IMR-90 (cell line): ENCODE data around the gene TCF12. TPM values are rescaled to one million over a fixed set of nuclear protein-coding genes. Genes with fewer than 3 reads are reported as not detected.

Source experiments
- ATAC-seq: fragments of 200-7000 bp; cut with Tn5 transposase; 2 replicates; pipeline ENCODE4 v1.9.1; 2020; ENCODE audit warnings: low read depth, mild to moderate bottlenecking, moderate library complexity
- BruUV-seq: library from RNA; stranded (reverse); fragments of 400-500 nt; replicated peaks from 2 replicates; lab custom pipeline; 2021; lab: Mats Ljungman, UMichigan
- CTCF ChIA-PET: fragments of 300-600 bp; formaldehyde crosslinking; extraction: SDS; loops from one replicate; lab custom pipeline; 2021; ENCODE audit warnings: antibody characterized with exemption; lab: Yijun Ruan, JAX
- POLR2A ChIA-PET: fragments of 300-600 bp; sonication (Branson Sonifier 250); formaldehyde crosslinking; loops from one replicate; lab custom pipeline; 2022; ENCODE audit warnings: antibody characterized with exemption; ENCODE audit not compliant: unreplicated experiment; lab: Charles Lee
- DNase-seq: peaks from one replicate; pipeline ENCODE4 v3.0.0; 2013
- H2AFZ ChIP-seq: replicated peaks from 2 replicates; pipeline ENCODE3; 2013; ENCODE audit warnings: low read length, mild to moderate bottlenecking; ENCODE audit not compliant: poor library complexity
- H2AK5ac ChIP-seq: 2 replicates; pipeline ENCODE4 v1.6.1; 2013; ENCODE audit warnings: low read depth, low read length, inconsistent platforms
- H2AK9ac ChIP-seq: replicated peaks from 2 replicates; pipeline ENCODE3; 2013; ENCODE audit warnings: mild to moderate bottlenecking, low read depth, low read length, moderate library complexity; ENCODE audit not compliant: poor library complexity
- H2BK120ac ChIP-seq: 2 replicates; pipeline ENCODE4 v1.6.1; 2013; ENCODE audit warnings: low read depth, low read length, inconsistent platforms
- H2BK15ac ChIP-seq: 3 replicates; pipeline ENCODE4 v1.6.1; 2013; ENCODE audit warnings: low read depth, low read length, inconsistent platforms
- H2BK20ac ChIP-seq: 2 replicates; pipeline ENCODE4 v1.6.1; 2013; ENCODE audit warnings: low read depth, mild to moderate bottlenecking, inconsistent platforms, low read length, moderate library complexity
- H2BK5ac ChIP-seq: 2 replicates; pipeline ENCODE4 v1.6.1; 2013; ENCODE audit warnings: mild to moderate bottlenecking, low read depth, low read length, inconsistent platforms; ENCODE audit not compliant: poor library complexity, severe bottlenecking
- H3K14ac ChIP-seq: replicated peaks from 2 replicates; pipeline ENCODE4 v1.6.1; 2013; ENCODE audit warnings: low read depth, low read length, inconsistent platforms
- H3K18ac ChIP-seq: 2 replicates; pipeline ENCODE4 v1.6.1; 2013; ENCODE audit warnings: low read depth, low read length, control low read depth
- H3K23ac ChIP-seq: 2 replicates; pipeline ENCODE4 v1.6.1; 2013; ENCODE audit warnings: low read depth, low read length, inconsistent platforms
- H3K27ac ChIP-seq: 2 replicates; pipeline ENCODE4 v1.5.1; 2013; ENCODE audit warnings: mild to moderate bottlenecking, control low read depth, low read length; ENCODE audit not compliant: insufficient read depth
- H3K27me3 ChIP-seq: 2 replicates; pipeline ENCODE4 v1.6.1; 2013; ENCODE audit warnings: low read length; ENCODE audit not compliant: control insufficient read depth, insufficient read depth
- H3K36me3 ChIP-seq: 2 replicates; pipeline ENCODE4 v1.6.1; 2013; ENCODE audit warnings: low read length, mixed read lengths; ENCODE audit not compliant: control insufficient read depth, insufficient read depth
- H3K4ac ChIP-seq: 2 replicates; pipeline ENCODE4 v1.6.1; 2013; ENCODE audit warnings: low read depth, low read length, inconsistent platforms
- H3K4me1 ChIP-seq: 2 replicates; pipeline ENCODE4 v1.6.1; 2013; ENCODE audit warnings: low read length, mixed read lengths; ENCODE audit not compliant: control insufficient read depth, insufficient read depth
- H3K4me2 ChIP-seq: 2 replicates; pipeline ENCODE4 v1.6.1; 2013; ENCODE audit warnings: low read depth, mild to moderate bottlenecking, control low read depth, low read length, moderate library complexity
- H3K4me3 ChIP-seq: 2 replicates; pipeline ENCODE4 v1.5.1; 2013; ENCODE audit warnings: low read depth, mild to moderate bottlenecking, control low read depth, low read length, moderate library complexity; ENCODE audit not compliant: insufficient read depth
- H3K56ac ChIP-seq: 2 replicates; pipeline ENCODE4 v1.6.1; 2013; ENCODE audit warnings: low read length, inconsistent platforms; ENCODE audit not compliant: insufficient read depth; ENCODE audit errors: extremely low read depth
- H3K79me1 ChIP-seq, 2 experiments: 2 replicates each; pipeline ENCODE4 v1.6.1; 2013; ENCODE audit warnings: low read length in 2 of 2, inconsistent platforms in 1 of 2, low read depth in 1 of 2
- H3K9ac ChIP-seq: 2 replicates; pipeline ENCODE4 v1.6.1; 2013; ENCODE audit warnings: low read depth, low read length, control low read depth
- H3K9me1 ChIP-seq: 2 replicates; pipeline ENCODE4 v1.6.1; 2013; ENCODE audit warnings: low read length, inconsistent platforms; ENCODE audit not compliant: insufficient read depth
- H3K9me3 ChIP-seq: 2 replicates; pipeline ENCODE4 v1.6.1; 2013; ENCODE audit warnings: low read length; ENCODE audit not compliant: control insufficient read depth, insufficient read depth
- H4K20me1 ChIP-seq: 2 replicates; pipeline ENCODE4 v1.6.1; 2013; ENCODE audit warnings: low read length, inconsistent platforms; ENCODE audit not compliant: insufficient read depth
- H4K5ac ChIP-seq: 2 replicates; pipeline ENCODE4 v1.6.1; 2013; ENCODE audit warnings: mild to moderate bottlenecking, low read depth, low read length, control low read depth
- H4K8ac ChIP-seq, 2 experiments: 2 replicates each; pipeline ENCODE4 v1.6.1; 2013; ENCODE audit warnings: low read depth in 2 of 2, low read length in 2 of 2, control low read depth in 1 of 2, inconsistent platforms in 1 of 2
- H4K91ac ChIP-seq: 2 replicates; pipeline ENCODE4 v1.6.1; 2013; ENCODE audit warnings: low read depth, low read length, inconsistent platforms; ENCODE audit not compliant: insufficient read depth
- BHLHE40 ChIP-seq: fragments of 150-350 bp; IDR thresholded peaks from 2 replicates; pipeline ENCODE4 v1.6.1; 2016; ENCODE audit warnings: mild to moderate bottlenecking, low read depth, low read length
- CEBPB ChIP-seq: IDR thresholded peaks from 2 replicates; pipeline ENCODE4 v1.6.1; 2012; ENCODE audit warnings: low read depth, low read length, improper control_type of control experiment
- CHD1 ChIP-seq: IDR thresholded peaks from 2 replicates; pipeline ENCODE4 v1.6.1; 2012; ENCODE audit warnings: low read depth, low read length, improper control_type of control experiment
- FOS ChIP-seq: fragments of 150-350 bp; IDR thresholded peaks from 2 replicates; pipeline ENCODE4 v1.6.1; 2016; ENCODE audit warnings: low read depth, low read length
- MAFK ChIP-seq: IDR thresholded peaks from 2 replicates; pipeline ENCODE4 v1.6.1; 2012; ENCODE audit warnings: low read depth, low read length, improper control_type of control experiment
- MAZ ChIP-seq: IDR thresholded peaks from 2 replicates; pipeline ENCODE4 v1.6.1; 2012; ENCODE audit warnings: low read depth, mild to moderate bottlenecking, low read length, improper control_type of control experiment, moderate library complexity, borderline replicate concordance
- MXI1 ChIP-seq: IDR thresholded peaks from 2 replicates; pipeline ENCODE4 v1.6.1; 2012; ENCODE audit warnings: low read depth, mild to moderate bottlenecking, low read length, moderate library complexity, borderline replicate concordance
- NFE2L2 ChIP-seq: fragments of 150-350 bp; IDR thresholded peaks from 2 replicates; pipeline ENCODE4 v1.6.1; 2016; ENCODE audit warnings: low read depth, mild to moderate bottlenecking, low read length
- POLR2A ChIP-seq: IDR thresholded peaks from 2 replicates; pipeline ENCODE4 v1.6.1; 2012; ENCODE audit warnings: mild to moderate bottlenecking, low read depth, low read length
- RAD21 ChIP-seq: IDR thresholded peaks from 2 replicates; pipeline ENCODE4 v1.6.1; 2012; ENCODE audit warnings: low read length, improper control_type of control experiment
- RCOR1 ChIP-seq: IDR thresholded peaks from 2 replicates; pipeline ENCODE4 v1.6.1; 2012; ENCODE audit warnings: mild to moderate bottlenecking, low read length, improper control_type of control experiment; ENCODE audit not compliant: insufficient replicate concordance
- RFX5 ChIP-seq: IDR thresholded peaks from 2 replicates; pipeline ENCODE4 v1.8.0; 2012; ENCODE audit warnings: low read depth, mild to moderate bottlenecking, low read length, moderate library complexity
- SMC3 ChIP-seq: fragments of 150-350 bp; IDR thresholded peaks from 2 replicates; pipeline ENCODE4 v1.6.1; 2016; ENCODE audit warnings: low read depth, mild to moderate bottlenecking, antibody characterized with exemption, low read length, moderate library complexity
- whole genome bisulfite sequencing, 2 experiments: methylation state at CpG; one replicate each; pipeline versions ENCODE4 v1.1.5 to v1.1.7; 2013; ENCODE audit warnings: missing lambda C conversion rate in 2 of 2; ENCODE audit not compliant: insufficient read length in 1 of 2; ENCODE audit errors: extremely low coverage in 2 of 2; 5-methylcytosine and 5-hydroxymethylcytosine counted together
- dilution Hi-C: fragments of 300-500 bp; cut with HindIII; formaldehyde crosslinking; loops from one replicate; pipeline ENCODE4 v1.14.3; 2018; ENCODE audit warnings: low sequenced_read_pairs; ENCODE audit not compliant: unreplicated experiment
- in situ Hi-C: fragments of 300-500 bp; cut with MboI; formaldehyde crosslinking; loops from 3 replicates; pipeline ENCODE4 v1.14.3; 2019; ENCODE audit warnings: low sequenced_read_pairs, inconsistent platforms, mixed read lengths
- intact Hi-C: fragments of 100-400 bp; cut with micrococcal nuclease; formaldehyde crosslinking; loops from 2 replicates; pipeline ENCODE4 v1.10.0; 2022
- polyA plus RNA-seq, 3 experiments: library from polyadenylated mRNA; depleted of rRNA; stranded (reverse); fragments of >200 nt; gene quantifications; 2 replicates each; pipeline ENCODE4 v1.2.3, GENCODE V29; 2012; ENCODE audit warnings: low replicate concordance in 1 of 3
- total RNA-seq: library from RNA; depleted of rRNA; stranded (reverse); fragments of >200 nt; gene quantifications from 2 replicates; pipeline ENCODE4 v1.2.3, GENCODE V29; 2012
- TF ChIP-seq, protein P1 (sequence below): fragments of 150-350 bp; IDR thresholded peaks from 2 replicates; pipeline ENCODE4 v1.6.1; 2017; ENCODE audit warnings: mild to moderate bottlenecking, antibody characterized with exemption, low read length, low read depth
- TF ChIP-seq, protein P2 (sequence below): fragments of 150-350 bp; IDR thresholded peaks from 2 replicates; pipeline ENCODE4 v1.6.1; 2016; ENCODE audit warnings: low read depth, mild to moderate bottlenecking, low read length, moderate library complexity, borderline replicate concordance
- TF ChIP-seq, protein P3 (sequence below): conservative IDR thresholded peaks from 2 replicates; pipeline ENCODE4 v1.5.1; 2012; ENCODE audit warnings: mild to moderate bottlenecking, low read depth, low read length, improper control_type of control experiment

The TCF12 gene
- total and polyA plus RNA-seq, 2 of the 4 experiments (the other 2 are of a cell fraction): 79.4 to 160 TPM

- H3K14ac ChIP-seq: no peak overlapping the region
- BruUV-seq: no TSS peak
- ChIA-PET POLR2A (no interaction called here), CTCF (no interaction called here)
- WGBS, 2 experiments: no CpG with 5 or more reads among the region's 6 CpGs
- DNase-seq (no peak), ATAC-seq (no peak)
- in situ Hi-C loops (no loop called here), dilution Hi-C loops (no loop called here), intact Hi-C loops (no loop called here)
- peaks cover 34% of the 10 kb centered on the region for H4K20me1 ChIP-seq
- H4K91ac ChIP-seq: no peak overlapping the region
- peaks cover 2% of the 10 kb centered on the region; the same call in 1 of the 2 replicates for H3K4me1 ChIP-seq
- H3K9me1 ChIP-seq: peaks cover 4% of the 10 kb centered on the region; the same call in 1 of the 2 replicates
- no peak overlapping the region for H3K4me2 ChIP-seq
- no peak overlapping the region for H3K56ac ChIP-seq
- H2AK9ac ChIP-seq: no peak overlapping the region
- no peak overlapping the region for H2BK15ac ChIP-seq
- H2AFZ ChIP-seq: no peak overlapping the region
- no peak overlapping the region for H4K8ac ChIP-seq
- no peak overlapping the region for H2BK5ac ChIP-seq
- TF ChIP-seq RAD21 (no peak), SMC3 (no peak), RCOR1 (no peak), CEBPB (no peak), FOS (no peak), MXI1 (no peak), NFE2L2 (no peak), RFX5 (no peak), MAFK (no peak), MAZ (no peak), POLR2A (no peak), BHLHE40 (no peak), CHD1 (no peak)
- TF ChIP-seq, protein P1, sequence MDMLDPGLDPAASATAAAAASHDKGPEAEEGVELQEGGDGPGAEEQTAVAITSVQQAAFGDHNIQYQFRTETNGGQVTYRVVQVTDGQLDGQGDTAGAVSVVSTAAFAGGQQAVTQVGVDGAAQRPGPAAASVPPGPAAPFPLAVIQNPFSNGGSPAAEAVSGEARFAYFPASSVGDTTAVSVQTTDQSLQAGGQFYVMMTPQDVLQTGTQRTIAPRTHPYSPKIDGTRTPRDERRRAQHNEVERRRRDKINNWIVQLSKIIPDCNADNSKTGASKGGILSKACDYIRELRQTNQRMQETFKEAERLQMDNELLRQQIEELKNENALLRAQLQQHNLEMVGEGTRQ: no peak
- TF ChIP-seq, protein P2, sequence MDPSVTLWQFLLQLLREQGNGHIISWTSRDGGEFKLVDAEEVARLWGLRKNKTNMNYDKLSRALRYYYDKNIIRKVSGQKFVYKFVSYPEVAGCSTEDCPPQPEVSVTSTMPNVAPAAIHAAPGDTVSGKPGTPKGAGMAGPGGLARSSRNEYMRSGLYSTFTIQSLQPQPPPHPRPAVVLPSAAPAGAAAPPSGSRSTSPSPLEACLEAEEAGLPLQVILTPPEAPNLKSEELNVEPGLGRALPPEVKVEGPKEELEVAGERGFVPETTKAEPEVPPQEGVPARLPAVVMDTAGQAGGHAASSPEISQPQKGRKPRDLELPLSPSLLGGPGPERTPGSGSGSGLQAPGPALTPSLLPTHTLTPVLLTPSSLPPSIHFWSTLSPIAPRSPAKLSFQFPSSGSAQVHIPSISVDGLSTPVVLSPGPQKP: no peak
- TF ChIP-seq, protein P3, sequence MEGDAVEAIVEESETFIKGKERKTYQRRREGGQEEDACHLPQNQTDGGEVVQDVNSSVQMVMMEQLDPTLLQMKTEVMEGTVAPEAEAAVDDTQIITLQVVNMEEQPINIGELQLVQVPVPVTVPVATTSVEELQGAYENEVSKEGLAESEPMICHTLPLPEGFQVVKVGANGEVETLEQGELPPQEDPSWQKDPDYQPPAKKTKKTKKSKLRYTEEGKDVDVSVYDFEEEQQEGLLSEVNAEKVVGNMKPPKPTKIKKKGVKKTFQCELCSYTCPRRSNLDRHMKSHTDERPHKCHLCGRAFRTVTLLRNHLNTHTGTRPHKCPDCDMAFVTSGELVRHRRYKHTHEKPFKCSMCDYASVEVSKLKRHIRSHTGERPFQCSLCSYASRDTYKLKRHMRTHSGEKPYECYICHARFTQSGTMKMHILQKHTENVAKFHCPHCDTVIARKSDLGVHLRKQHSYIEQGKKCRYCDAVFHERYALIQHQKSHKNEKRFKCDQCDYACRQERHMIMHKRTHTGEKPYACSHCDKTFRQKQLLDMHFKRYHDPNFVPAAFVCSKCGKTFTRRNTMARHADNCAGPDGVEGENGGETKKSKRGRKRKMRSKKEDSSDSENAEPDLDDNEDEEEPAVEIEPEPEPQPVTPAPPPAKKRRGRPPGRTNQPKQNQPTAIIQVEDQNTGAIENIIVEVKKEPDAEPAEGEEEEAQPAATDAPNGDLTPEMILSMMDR: no peak
- peaks cover 21 to 52% of the 10 kb centered on the region in 2 experiments for H3K79me1 ChIP-seq
- no peak overlapping the region for H3K23ac ChIP-seq
- H3K27ac ChIP-seq: no peak overlapping the region
- H2BK20ac ChIP-seq: no peak overlapping the region
- H3K9me3 ChIP-seq: no peaks in the 10 kb centered on the region
- H4K5ac ChIP-seq: no peak overlapping the region
- H3K4ac ChIP-seq: no peak overlapping the region
- H2AK5ac ChIP-seq: no peak overlapping the region
- H3K9ac ChIP-seq: no peak overlapping the region
- no peak overlapping the region for H2BK120ac ChIP-seq
- H3K27me3 ChIP-seq: no peaks in the 10 kb centered on the region
- no peak overlapping the region for H3K18ac ChIP-seq
- H3K4me3 ChIP-seq: no peak overlapping the region
- peaks cover 2% of the 10 kb centered on the region; the same call in 1 of the 2 replicates for H3K36me3 ChIP-seq
Measured at GRCh38 chr15:56991017-56991416, 72.6 kb downstream of the TCF12 start.
